NOMO-1 (cell line): ENCODE results near the gene H1-8.
"Not testable (repeated sequence)": the region's sequence is repeated elsewhere in the genome, so short reads cannot be mapped to it uniquely, and the experiment has no call there.

Experiments used
- DNase-seq, 2 experiments: peaks; one replicate each; lab custom pipeline; 2025; ENCODE audit not compliant: unreplicated experiment in 2 of 2; lab: John Stamatoyannopoulos, UW

The H1-8 gene, protein sequence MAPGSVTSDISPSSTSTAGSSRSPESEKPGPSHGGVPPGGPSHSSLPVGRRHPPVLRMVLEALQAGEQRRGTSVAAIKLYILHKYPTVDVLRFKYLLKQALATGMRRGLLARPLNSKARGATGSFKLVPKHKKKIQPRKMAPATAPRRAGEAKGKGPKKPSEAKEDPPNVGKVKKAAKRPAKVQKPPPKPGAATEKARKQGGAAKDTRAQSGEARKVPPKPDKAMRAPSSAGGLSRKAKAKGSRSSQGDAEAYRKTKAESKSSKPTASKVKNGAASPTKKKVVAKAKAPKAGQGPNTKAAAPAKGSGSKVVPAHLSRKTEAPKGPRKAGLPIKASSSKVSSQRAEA

GRCh38 chr3:129543156-129543790 lies at the start of gene H1-8:
H1-8 (plus strand) TSS chr3:129543175; CDS start chr3:129543219, 44 bp downstream.
- DNase-seq, result no peak

- DNase-seq, result no peak
These were observed 49.8 kb upstream of the H1-8 start for GRCh38 chr3:129493206-129493605.

DNA sequence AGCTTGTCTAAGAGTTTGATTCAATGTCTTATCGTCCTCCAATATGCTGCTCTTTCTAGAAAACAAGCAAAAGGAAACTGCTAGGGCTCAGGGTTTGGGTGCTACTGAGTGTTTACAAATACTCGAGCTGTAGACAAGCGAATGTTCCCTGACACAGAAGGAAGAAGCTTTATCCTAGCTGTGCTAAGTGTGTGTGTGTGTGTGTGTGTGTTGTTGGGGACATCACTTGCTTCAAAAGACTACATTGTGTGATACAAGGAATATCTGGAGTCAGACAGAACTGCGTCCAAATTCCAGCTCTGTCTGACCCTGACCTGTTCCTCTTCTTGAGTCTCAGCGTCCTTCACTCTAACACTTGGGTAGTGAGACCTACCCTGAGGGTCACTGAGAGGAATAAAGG lies 48.5 kb upstream of the H1-8 start:
- not testable (repeated sequence) for DNase-seq

GRCh38 chr3:129495006-129495639 lies 47.9 kb upstream of the H1-8 start:
- DNase-seq, result not testable (repeated sequence)

GRCh38 chr3:129497876-129498275 lies 45.1 kb upstream of the H1-8 start:
- not testable (repeated sequence) for DNase-seq

DNA sequence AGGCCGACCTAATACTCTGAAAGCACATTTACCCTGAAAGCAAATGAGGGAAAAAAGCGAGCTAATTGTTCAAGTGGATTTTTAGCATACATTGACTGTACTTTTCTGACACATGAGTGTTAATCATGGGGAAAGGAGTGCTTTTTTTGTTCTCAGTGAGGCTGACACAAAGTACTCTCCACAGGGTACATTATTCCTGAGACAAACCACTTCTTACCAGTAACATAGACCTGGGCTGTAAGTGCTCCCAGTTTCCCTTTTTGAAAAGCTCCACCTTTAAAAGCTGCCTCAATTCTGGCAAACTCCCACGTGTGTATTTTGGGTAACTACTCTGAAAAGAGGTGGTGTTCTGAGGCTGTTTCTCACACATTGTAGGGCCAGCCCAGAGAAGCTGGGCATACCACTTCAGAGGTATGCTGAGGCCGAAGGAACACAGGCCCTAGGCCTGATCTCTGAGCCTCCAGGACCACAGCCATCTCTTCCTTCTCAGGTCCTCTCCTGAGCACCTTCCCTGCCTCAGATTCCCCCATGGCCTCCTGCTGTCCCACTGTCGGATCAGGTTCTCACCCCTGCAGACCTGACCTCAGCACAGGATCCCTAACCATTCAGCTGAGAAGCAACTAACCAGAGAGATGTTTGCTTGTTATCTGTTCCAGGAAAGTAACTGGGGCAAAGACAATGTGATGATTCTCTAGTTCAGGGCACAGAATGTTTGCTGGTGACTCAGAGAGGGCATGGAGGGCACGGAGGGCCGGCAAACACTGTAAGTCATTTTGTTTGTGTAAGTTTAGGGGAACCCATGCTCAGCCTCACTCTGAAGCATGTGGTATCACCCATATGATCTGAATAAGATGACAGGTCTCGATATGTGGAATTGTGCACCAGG lies 44.1 kb upstream of the H1-8 start:
- DNase-seq, result not testable (repeated sequence)

- not testable (repeated sequence) for DNase-seq
These were observed 43.2 kb upstream of the H1-8 start for GRCh38 chr3:129499604-129500333.

DNA sequence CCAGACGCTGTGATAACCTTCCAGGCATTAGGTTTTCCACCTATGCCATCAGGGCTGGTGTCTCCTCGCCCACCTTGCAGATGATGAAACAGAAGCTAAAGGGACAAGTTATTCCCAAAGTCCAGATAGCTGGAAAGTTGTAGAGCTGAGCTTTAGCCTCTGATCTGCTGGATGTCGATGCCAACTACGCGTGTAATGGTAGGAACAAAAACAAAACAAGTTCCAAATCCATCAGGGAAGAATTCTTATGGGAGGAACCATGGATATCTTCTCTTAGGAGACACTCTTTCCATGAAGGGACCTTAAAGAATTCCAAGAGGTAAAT lies 42.7 kb upstream of the H1-8 start:
- DNase-seq, result no peak

GRCh38 chr3:129501630-129502029 lies 41.3 kb upstream of the H1-8 start:
- DNase-seq, result no peak

DNA sequence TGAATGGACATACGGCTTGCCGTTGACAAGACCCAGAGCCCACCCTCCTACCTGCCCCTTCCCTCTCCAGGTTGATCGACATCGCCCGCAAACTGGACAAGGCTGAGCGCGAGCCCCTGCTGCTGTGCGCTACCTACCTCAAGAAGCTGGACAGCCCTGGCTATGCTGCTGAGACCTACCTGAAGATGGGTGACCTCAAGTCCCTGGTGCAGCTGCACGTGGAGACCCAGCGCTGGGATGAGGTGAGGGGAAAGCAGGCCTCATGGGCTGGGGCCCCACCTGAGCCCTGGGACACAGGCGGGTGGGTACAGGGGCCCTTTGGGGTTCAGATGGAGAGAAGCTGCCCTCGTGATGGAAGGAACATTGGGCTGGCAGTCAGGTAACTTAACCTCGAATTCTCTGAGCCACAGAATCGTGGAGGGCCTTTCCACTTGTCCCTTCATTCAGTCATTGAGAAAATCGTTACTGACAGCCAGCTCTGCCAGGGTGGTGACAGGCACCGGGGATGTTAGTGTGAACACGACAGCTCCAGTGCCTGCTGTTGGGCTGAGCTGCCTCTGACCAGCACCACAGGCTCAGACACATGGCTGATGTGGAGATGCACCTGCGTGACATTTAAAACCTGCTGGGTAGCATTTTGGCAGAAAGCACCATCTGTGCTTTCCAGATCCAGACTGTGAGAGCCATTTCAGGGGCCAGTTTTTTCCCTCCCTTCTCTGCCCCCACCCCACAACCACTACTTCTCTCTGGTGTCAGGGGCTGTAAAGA lies 40.1 kb upstream of the H1-8 start:
- DNase-seq, result no peak

DNA sequence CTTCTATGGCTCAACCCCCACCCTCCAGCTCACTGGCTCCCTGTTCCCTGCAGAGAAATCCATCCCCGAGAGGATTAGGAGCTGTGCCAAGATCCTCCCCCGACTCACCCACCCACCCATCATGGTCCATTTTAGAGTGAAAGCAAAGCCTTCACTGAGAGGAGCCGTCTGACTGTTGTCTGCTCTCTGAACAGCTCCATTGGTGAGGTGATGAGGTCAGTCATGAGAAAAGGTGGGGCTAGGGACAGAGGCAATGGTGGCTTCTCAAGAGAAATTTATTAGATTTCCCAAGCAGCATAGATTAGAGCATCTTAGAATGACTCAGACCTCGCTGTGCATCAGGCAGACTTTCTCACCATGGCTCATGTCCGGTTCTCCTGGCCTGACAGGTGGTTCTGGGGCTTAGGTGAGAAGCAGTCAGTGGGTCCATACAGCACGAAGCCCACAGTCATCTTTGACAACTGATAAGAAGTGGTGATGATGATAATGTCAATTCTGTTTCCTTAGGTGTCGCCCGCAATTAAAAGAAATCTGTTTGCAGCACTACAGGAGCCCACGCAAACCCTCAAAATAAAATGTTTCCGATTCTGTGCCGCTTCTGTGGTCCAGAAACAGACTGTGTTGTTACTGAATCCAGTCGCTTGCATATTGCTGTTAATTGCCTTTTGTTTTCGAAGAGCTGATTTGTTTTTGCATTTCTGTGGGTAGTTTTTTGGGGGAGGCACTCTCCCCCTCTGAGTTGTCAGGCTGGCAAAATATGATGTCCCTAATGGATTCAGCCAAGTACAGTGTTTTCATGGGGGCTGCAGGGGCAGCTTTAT lies 39.3 kb upstream of the H1-8 start:
- no peak for DNase-seq

DNA sequence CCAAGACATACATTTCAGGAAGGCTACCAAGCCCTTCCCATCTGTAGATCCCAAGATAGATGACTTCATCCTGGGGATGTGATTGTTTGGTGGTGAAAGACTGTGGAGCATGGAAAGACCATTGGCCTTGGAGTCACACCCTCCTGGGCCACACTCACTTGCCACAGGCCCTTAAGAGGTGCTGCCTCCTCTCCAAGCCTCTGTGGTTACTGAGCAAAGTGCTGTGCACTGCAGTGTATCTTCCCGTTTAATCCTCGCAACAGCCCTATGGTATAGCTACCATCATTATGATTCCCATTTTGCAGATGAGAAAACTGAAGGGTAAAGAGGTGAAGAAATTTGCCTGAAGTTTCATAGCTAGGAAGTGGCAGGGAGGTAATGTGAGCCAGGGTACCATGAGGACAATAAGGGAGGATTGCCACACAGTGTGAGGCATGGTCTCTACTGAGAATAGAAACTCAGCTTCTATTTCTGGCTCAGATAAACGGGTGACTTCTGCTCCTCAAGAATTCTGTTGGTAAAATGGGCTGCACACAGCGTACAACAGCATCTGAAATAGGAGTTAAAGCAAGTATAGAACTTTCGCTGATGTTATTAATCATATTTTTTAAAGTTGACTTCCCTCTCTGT lies 38.4 kb upstream of the H1-8 start:
- DNase-seq, result peak; percentile 51 to 78

DNA sequence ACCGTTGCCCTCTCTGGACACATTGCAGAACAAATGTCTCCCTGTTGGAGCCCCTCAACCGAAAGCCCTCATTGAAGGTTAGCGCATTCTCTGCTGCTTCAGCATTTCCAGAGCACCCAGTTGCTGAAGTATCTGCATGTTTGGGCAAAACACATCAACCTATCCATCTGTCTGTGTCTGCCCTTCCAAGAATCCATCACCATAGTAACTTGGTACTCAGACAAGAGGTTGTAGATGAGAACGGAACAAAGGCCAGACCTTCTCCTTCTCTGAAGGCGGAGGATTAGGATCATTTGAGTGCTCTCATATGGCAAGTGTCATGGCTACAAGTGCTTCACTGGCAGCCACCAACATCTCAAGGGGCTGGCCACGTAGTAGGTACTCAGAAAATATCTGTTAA lies 37.6 kb upstream of the H1-8 start:
- no peak for DNase-seq

DNA sequence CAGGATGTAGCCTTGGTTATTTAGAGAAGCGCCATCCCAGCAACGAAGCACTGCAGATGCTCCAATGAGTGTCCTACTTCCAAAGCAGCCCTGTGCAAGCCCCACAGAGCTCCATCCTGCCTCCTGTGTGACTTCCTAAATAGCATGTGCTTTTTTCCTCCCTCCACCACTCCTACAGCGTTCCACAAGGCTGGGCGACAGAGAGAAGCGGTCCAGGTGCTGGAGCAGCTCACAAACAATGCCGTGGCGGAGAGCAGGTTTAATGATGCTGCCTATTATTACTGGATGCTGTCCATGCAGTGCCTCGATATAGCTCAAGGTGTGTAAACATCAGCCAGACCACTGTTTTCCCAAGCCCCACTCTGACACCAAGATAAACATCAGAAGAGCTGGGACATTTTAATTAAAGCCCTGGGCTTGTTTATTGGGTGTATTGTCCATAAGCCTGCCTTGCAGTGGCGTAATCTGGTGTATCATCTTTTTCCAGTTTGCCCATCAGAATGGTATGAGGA lies 36.7 kb upstream of the H1-8 start:
- no peak for DNase-seq

GRCh38 chr3:129507181-129507831 lies 35.7 kb upstream of the H1-8 start:
- DNase-seq, result no peak

GRCh38 chr3:129512595-129512994 lies 30.4 kb upstream of the H1-8 start:
- no peak for DNase-seq

DNA sequence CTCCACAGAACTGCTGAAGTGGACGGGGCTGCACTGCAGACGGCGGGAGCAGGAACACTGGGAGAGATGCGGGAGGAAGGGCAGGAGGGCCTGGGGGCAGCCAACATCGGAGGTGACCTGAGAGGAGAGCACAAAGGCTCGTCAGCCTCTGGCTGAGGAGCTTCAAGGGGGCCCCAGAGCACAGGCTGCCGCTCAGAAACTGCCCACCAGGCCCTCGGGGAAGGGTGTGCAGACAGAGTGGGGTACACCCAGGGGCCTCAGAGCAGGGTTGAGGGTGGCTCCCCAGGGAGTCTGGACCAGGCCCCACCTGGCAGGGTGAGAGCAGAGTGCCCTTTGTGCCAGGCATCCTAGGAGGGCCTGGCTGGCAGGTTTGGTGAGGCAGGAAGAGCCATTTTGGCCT lies 29.3 kb upstream of the H1-8 start:
- no peak for DNase-seq

GRCh38 chr3:129514110-129514509 lies 28.9 kb upstream of the H1-8 start:
- no peak for DNase-seq
